Measurements from ENCODE around the gene SESTD1.

SESTD1 gene

DNA sequence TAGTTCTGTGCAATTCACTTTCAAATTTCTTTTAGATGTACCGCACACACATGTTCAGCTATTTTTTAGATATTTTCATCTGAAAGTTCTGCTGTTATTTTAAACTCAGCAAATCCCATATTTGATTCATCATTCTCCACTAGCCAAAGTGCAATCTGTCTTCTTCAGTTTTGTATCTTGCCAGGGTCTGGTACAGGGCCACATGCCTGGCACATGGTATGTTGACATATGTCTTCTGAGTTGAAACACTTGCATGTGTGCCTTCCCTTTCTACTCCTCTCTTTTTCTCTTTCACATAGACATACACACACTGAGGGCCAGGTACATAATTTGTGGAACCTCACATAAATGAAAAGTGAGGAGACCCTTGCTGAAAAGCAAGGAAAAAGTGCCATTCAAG lies 25.7 kb upstream of the SESTD1 start:
- WGBS: 86% methylated on average over 1 of the region's 1 CpG
- Histone ChIP-seq H3K4me1 (ENCODE audit: insufficient read depth, low read length) (no peaks in the 10 kb centered on the region), H3K36me3 (ENCODE audit: insufficient read depth, low read length) (no peaks in the 10 kb centered on the region), H3K27ac (ENCODE audit: low read depth, low read length) (no peak overlapping the region), H3K27me3 (ENCODE audit: insufficient read depth, low read length) (no peaks in the 10 kb centered on the region), H3K9me3 (ENCODE audit: insufficient read depth, low read depth, low read length) (no peaks in the 10 kb centered on the region), H3K9ac (ENCODE audit: low read depth, low read length) (no peak overlapping the region), H3K4me3 (ENCODE audit: low read length) (no peak overlapping the region)

DNA sequence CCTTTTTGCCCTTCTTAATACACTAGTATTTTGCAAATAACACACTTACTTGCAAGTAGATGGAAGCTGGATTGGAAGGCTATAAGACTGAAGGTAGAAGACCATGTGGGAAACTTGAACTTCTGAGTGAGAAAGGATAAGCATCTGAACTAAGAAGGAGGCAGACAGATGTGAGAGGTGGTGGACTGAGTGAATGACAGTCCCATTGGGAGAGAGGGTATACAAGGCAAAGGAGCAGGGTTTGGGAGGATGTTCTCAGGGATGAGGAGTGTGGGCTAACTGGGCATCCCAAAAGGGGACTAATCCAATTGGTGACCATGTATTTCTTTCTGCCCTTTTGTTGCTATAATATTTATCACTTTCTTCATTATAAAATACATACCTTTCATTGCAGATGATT lies 20.4 kb upstream of the SESTD1 start:
- Histone ChIP-seq H3K4me3 (ENCODE audit: low read length) (no peak overlapping the region), H3K9me3 (ENCODE audit: insufficient read depth, low read depth, low read length) (no peaks in the 10 kb centered on the region), H3K27ac (ENCODE audit: low read depth, low read length) (no peak overlapping the region), H3K4me1 (ENCODE audit: insufficient read depth, low read length) (no peaks in the 10 kb centered on the region), H3K9ac (ENCODE audit: low read depth, low read length) (no peak overlapping the region), H3K27me3 (ENCODE audit: insufficient read depth, low read length) (no peaks in the 10 kb centered on the region), H3K36me3 (ENCODE audit: insufficient read depth, low read length) (no peaks in the 10 kb centered on the region)

DNA sequence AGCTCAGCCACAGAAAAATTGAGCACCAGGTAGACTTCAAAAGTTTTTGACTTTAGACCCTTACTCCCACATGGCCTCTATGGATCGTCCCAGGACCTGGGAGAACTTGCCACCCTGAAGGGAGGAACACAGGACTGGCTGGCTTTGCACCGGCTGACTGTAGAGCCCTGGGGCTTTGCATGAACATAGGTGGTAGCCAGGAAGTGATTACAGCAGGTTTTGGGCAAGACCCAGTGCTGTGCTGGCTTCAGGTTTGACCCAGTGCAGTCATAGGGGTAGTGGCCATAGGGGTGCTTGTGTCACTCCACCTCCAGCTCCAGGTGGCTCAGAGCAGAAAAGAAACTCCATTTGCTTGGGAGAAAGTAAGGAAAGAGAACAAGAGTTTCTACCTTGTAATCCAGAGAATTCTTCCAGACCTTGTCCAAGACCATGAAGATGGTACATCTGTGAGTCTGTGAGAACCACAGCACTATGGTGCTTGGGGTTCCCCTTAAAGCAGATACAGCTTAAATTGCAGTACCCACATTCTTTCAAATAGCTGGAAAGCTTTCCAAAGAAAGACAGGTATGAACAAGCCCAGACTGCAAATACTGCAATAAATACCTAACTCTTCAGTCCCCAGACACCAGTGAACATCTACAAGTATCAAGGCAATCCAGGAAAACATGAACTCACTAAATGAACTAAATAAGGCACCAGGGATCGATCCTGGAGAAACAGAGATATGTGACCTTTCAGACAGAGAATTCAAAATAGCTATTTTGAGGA lies 13.0 kb upstream of the SESTD1 start:
- H3K36me3 ChIP-seq (ENCODE audit: insufficient read depth, low read length): no peaks in the 10 kb centered on the region
- no peak overlapping the region for H3K27ac ChIP-seq (ENCODE audit: low read depth, low read length)
- H3K9me3 ChIP-seq (ENCODE audit: insufficient read depth, low read depth, low read length): no peaks in the 10 kb centered on the region
- H3K4me3 ChIP-seq (ENCODE audit: low read length): no peak overlapping the region
- no peak overlapping the region for H3K9ac ChIP-seq (ENCODE audit: low read depth, low read length)
- WGBS: 96% methylated on average over 3 of the region's 3 CpGs
- H3K4me1 ChIP-seq (ENCODE audit: insufficient read depth, low read length): peaks cover 4% of the 10 kb centered on the region; the same call in 1 of the 2 replicates
- no peaks in the 10 kb centered on the region for H3K27me3 ChIP-seq (ENCODE audit: insufficient read depth, low read length)

GRCh38 chr2:179275253-179276012 lies 10.8 kb upstream of the SESTD1 start:
- no peaks in the 10 kb centered on the region for H3K9me3 ChIP-seq (ENCODE audit: insufficient read depth, low read depth, low read length)
- H3K27me3 ChIP-seq (ENCODE audit: insufficient read depth, low read length): no peaks in the 10 kb centered on the region
- WGBS: 94% methylated on average over 4 of the region's 4 CpGs
- no peak overlapping the region for H3K27ac ChIP-seq (ENCODE audit: low read depth, low read length)
- no peak overlapping the region for H3K9ac ChIP-seq (ENCODE audit: low read depth, low read length)
- no peaks in the 10 kb centered on the region for H3K36me3 ChIP-seq (ENCODE audit: insufficient read depth, low read length)
- peaks cover 4% of the 10 kb centered on the region; the same call in 1 of the 2 replicates for H3K4me1 ChIP-seq (ENCODE audit: insufficient read depth, low read length)
- no peak overlapping the region for H3K4me3 ChIP-seq (ENCODE audit: low read length)

GRCh38 chr2:179274749-179275148 lies 10.1 kb upstream of the SESTD1 start:
- 81% methylated on average over 2 of the region's 2 CpGs for WGBS
- Histone ChIP-seq H3K4me1 (ENCODE audit: insufficient read depth, low read length) (peaks cover 4% of the 10 kb centered on the region; the same call in 1 of the 2 replicates), H3K9me3 (ENCODE audit: insufficient read depth, low read depth, low read length) (no peaks in the 10 kb centered on the region), H3K27ac (ENCODE audit: low read depth, low read length) (no peak overlapping the region), H3K36me3 (ENCODE audit: insufficient read depth, low read length) (no peaks in the 10 kb centered on the region), H3K27me3 (ENCODE audit: insufficient read depth, low read length) (no peaks in the 10 kb centered on the region), H3K9ac (ENCODE audit: low read depth, low read length) (no peak overlapping the region), H3K4me3 (ENCODE audit: low read length) (no peak overlapping the region)

DNA sequence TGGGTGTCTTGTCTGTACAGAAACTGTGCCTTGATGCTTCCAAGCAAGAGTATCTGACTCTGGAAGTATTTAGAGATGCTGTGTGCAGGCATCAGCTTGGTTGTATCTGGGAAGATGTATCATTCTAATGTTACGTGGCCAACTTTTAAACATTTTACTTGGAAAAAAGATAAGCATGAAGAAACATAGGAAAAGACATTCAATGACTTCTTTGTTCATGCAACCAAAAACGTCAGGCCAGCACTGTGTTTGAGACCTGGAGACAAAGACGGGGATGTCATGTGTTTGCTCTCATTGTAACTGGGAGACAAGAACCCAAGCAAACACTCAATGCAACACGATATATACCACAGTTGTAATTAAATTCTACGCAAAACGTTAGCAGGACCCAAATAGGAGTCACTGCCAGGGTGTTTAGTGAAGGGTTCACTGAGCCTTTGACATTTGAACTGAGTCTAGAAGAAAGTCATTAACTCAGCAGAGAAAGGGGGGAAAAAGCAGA lies 8.9 kb upstream of the SESTD1 start:
- Histone ChIP-seq H3K4me1 (ENCODE audit: insufficient read depth, low read length) (peaks cover 10% of the 10 kb centered on the region), H3K27me3 (ENCODE audit: insufficient read depth, low read length) (no peaks in the 10 kb centered on the region), H3K9me3 (ENCODE audit: insufficient read depth, low read depth, low read length) (no peaks in the 10 kb centered on the region), H3K9ac (ENCODE audit: low read depth, low read length) (no peak overlapping the region), H3K4me3 (ENCODE audit: low read length) (no peak overlapping the region), H3K27ac (ENCODE audit: low read depth, low read length) (no peak overlapping the region), H3K36me3 (ENCODE audit: insufficient read depth, low read length) (no peaks in the 10 kb centered on the region)
- 94% methylated on average over 6 of the region's 6 CpGs for WGBS

GRCh38 chr2:179272406-179273192 lies 8.0 kb upstream of the SESTD1 start:
- Histone ChIP-seq H3K27me3 (ENCODE audit: insufficient read depth, low read length) (no peaks in the 10 kb centered on the region), H3K4me1 (ENCODE audit: insufficient read depth, low read length) (peaks cover 16% of the 10 kb centered on the region), H3K36me3 (ENCODE audit: insufficient read depth, low read length) (no peaks in the 10 kb centered on the region), H3K9ac (ENCODE audit: low read depth, low read length) (no peak overlapping the region), H3K27ac (ENCODE audit: low read depth, low read length) (no peak overlapping the region), H3K4me3 (ENCODE audit: low read length) (no peak overlapping the region), H3K9me3 (ENCODE audit: insufficient read depth, low read depth, low read length) (no peaks in the 10 kb centered on the region)
- 86% methylated on average over 5 of the region's 5 CpGs for WGBS

DNA sequence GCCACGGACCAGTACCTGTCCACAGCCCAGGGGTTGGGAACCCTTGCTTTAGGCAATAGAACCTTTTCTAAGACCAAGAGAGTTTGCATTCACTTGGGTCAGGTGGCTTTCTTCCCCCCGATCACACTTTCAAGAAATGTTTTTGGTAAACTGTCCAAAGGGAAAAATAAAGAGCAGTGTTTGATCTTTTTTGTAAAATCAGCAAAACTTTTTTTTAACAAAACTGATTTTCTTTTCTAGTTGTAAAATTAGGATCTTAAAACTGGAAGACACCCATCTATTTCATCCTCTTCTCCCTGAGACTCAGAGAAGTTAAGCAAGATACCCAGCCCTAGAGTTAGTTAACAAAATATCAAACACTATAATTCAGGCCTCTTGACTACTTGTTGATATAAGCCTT lies 6.1 kb upstream of the SESTD1 start:
- WGBS: 84% methylated on average over 2 of the region's 2 CpGs
- Histone ChIP-seq H3K36me3 (ENCODE audit: insufficient read depth, low read length) (no peaks in the 10 kb centered on the region), H3K27ac (ENCODE audit: low read depth, low read length) (no peak overlapping the region), H3K4me3 (ENCODE audit: low read length) (no peak overlapping the region), H3K27me3 (ENCODE audit: insufficient read depth, low read length) (0 out of 2 replicates have a peak, but pooled peaks cover under 1% of the 10 kb centered on the region), H3K4me1 (ENCODE audit: insufficient read depth, low read length) (peaks cover 20% of the 10 kb centered on the region), H3K9ac (ENCODE audit: low read depth, low read length) (no peak overlapping the region), H3K9me3 (ENCODE audit: insufficient read depth, low read depth, low read length) (no peaks in the 10 kb centered on the region)

- Histone ChIP-seq H3K9ac (ENCODE audit: low read depth, low read length) (no peak overlapping the region), H3K27me3 (ENCODE audit: insufficient read depth, low read length) (peaks cover 10% of the 10 kb centered on the region; the same call in 1 of the 2 replicates), H3K9me3 (ENCODE audit: insufficient read depth, low read depth, low read length) (no peaks in the 10 kb centered on the region), H3K27ac (ENCODE audit: low read depth, low read length) (peak overlapping the region; percentile 35; the same call in 1 of the 2 replicates), H3K4me1 (ENCODE audit: insufficient read depth, low read length) (peaks cover 21% of the 10 kb centered on the region), H3K4me3 (ENCODE audit: low read length) (no peak overlapping the region), H3K36me3 (ENCODE audit: insufficient read depth, low read length) (no peaks in the 10 kb centered on the region)
- 26% methylated on average over 1 of the region's 1 CpG for WGBS
Measured at GRCh38 chr2:179268277-179268925, 3.8 kb upstream of the SESTD1 start.

DNA sequence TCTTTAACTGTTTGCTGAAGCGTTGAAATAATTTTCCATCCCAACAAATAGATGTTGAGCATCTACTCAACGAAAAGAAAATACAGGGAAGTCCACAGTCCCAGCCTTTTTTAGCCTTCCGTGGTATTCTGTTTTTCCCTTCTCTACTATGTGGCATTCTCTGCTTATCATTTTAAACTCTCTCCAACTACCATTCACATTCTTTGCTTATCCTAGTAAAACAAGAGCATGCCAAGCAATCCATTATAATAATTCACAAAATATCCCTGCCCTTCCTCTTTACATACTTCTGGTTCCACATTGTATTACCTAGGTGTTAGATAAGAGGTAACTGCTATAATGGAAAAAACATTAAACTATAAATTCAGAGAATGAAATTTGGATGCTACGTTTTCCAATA lies 1.6 kb upstream of the SESTD1 start:
- no peak overlapping the region for H3K9ac ChIP-seq (ENCODE audit: low read depth, low read length)
- H3K9me3 ChIP-seq (ENCODE audit: insufficient read depth, low read depth, low read length): no peaks in the 10 kb centered on the region

More for the DNA sequence above, 1.6 kb upstream of the SESTD1 start:
- WGBS: 87% methylated on average over 3 of the region's 4 CpGs
- no peaks in the 10 kb centered on the region for H3K36me3 ChIP-seq (ENCODE audit: insufficient read depth, low read length)
- H3K4me1 ChIP-seq (ENCODE audit: insufficient read depth, low read length): peaks cover 33% of the 10 kb centered on the region
- no peak overlapping the region for H3K4me3 ChIP-seq (ENCODE audit: low read length)
- H3K27ac ChIP-seq (ENCODE audit: low read depth, low read length): no peak overlapping the region
- peaks cover 19% of the 10 kb centered on the region for H3K27me3 ChIP-seq (ENCODE audit: insufficient read depth, low read length)
